ENCODE measurements around the gene CLSTN2. TPM values are rescaled to one million over a fixed set of nuclear protein-coding genes. Genes with fewer than 3 reads are reported as not detected.

The CLSTN2 gene
- total RNA-seq, 1 donor from 2014 or later: 44.1 TPM

DNA sequence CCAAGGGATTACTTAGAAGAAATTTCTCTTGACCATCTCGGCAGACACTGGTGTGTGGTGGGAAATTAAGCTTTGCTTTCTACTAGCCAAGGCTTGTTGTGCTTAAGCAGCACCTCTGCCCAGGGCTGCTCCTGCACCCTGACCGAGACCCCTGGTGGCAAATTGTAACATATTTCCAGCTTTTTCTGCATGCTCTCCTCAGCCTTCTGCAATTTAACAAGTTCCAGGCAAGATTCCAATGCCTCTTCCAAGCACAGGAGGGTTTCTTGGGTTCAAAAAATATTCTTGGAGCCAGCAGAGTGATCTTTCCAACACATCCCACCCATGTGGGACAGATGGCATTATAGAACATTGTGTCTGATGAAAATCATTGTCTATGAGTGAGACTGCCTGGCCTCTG is 210.5 kb downstream of the CLSTN2 start:
- DNase-seq (ENCODE audit: low spot score): no peak

GRCh38 chr3:140146668-140147067 is 211.7 kb downstream of the CLSTN2 start:
- no peak for DNase-seq (ENCODE audit: low spot score)

- DNase-seq (ENCODE audit: low spot score): no peak
Measured at GRCh38 chr3:140147965-140148490, 213.0 kb downstream of the CLSTN2 start.

- DNase-seq (ENCODE audit: low spot score): no peak
Measured at GRCh38 chr3:140148824-140149390, 213.9 kb downstream of the CLSTN2 start.

DNA sequence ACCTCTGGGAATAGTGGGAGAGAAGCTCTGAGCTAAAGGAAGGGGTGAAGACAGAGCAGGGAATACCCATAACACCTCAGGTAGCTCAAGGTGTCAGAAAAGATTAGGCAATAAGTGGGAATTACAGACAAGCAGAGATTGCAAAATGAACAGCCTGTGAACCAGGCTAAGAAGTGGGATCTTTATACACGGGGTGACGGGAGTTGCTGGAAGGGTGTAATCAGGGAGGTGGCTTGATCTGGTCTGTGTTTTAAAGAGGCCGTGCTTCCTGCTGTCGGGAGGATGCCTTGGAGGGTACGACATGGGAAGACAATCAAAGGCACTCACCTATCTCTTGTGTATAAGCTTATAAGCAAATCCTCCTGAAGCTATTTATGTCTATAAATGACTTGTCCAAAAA is 216.3 kb downstream of the CLSTN2 start:
- DNase-seq (ENCODE audit: low spot score): no peak

- DNase-seq (ENCODE audit: low spot score): no peak
Measured at GRCh38 chr3:140152851-140153639, 218.1 kb downstream of the CLSTN2 start.

GRCh38 chr3:140153736-140154135 is 218.8 kb downstream of the CLSTN2 start:
- no peak for DNase-seq (ENCODE audit: low spot score)

GRCh38 chr3:140157161-140157560 is 222.2 kb downstream of the CLSTN2 start:
- no peak for DNase-seq (ENCODE audit: low spot score)

DNA sequence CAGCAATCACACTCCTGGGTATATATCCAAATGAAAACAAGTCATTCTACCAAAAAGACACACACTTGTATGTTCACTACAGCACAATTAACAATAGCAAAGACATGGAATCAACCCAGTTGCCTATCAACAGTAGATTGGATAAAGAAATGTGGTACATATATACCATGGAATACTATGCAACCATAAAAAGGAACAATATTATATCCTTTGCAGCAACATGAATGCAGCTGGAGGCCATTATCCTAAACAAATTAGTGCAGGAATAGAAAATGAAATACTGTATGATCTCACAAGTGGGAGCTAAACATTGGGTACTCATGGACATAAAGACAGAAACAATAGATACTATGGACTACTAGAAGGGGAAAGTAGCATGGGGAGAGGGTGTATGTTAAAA is 224.7 kb downstream of the CLSTN2 start:
- no peak for DNase-seq (ENCODE audit: low spot score)

DNA sequence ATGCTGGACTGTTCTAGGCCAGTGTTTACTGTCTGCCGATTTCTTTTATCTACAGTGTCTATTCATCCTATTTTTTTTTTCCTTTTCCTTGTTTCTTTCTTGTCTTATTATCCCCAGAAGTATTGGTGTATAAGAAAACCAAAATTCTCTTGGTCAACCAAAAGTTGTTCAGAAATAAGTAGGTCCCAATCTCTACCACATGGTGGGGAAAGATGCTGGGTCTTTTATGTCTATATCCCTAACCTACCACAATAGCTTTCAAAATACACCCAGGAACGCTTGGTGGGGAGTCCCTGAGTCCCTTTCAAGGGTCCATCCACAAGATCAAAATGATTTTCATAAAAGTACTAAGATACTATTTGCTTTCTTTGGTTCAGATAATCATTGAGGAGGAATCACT is 225.6 kb downstream of the CLSTN2 start:
- no peak for DNase-seq (ENCODE audit: low spot score)

DNA sequence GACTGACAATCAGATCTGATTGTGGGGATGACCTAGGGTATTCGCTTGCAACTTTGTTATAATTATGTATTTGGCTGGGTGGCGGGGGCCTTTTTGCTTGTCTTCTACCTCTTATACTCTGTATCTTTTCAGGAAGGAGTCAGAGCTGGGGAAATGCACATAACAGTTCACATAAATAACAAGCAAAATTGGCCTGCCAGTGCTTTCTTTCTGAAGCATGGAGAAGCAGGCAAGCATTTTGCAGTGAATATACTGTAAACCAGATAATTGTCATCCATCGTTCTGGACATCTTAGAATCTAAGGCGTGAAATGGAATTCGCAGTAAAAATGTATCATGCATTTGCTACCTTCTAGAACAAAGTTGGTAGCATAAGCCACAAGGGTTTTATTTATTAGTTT is 227.6 kb downstream of the CLSTN2 start:
- no peak for DNase-seq (ENCODE audit: low spot score)

GRCh38 chr3:140163159-140163763 is 228.3 kb downstream of the CLSTN2 start:
- DNase-seq (ENCODE audit: low spot score): no peak

GRCh38 chr3:140164156-140164555 is 229.2 kb downstream of the CLSTN2 start:
- DNase-seq (ENCODE audit: low spot score): no peak

DNA sequence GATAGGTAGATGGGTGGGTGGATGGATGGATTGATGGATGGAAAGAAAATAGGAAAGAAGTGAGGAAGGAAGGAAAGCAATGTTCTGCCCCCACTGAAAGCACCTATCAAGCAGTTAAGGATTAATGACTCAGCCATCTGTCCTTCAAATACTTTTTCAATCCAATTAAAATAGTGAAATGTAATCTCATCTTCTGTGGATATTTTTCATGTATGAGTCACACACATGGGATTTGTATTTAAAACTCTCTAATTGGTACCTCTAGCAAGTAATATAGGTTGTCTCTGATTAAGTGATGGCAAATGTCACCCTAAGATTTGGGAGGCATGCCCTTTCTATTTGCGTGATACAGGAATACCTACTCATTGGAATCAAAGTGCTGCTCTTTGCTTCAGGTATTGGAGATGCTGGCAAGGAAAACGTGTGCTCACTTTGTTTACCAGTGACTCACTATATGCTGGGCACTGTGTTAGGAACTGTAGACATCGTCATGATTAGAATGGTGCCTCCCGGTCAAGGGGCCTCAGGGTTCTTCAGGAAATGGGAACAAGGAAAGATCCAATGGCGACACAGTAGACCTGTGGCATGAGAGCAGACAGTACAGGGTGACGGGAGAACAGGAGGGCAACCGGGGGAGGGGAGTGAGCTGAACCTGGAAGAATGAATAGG is 230.1 kb downstream of the CLSTN2 start:
- no peak for DNase-seq (ENCODE audit: low spot score)

GRCh38 chr3:140165781-140166180 is 230.8 kb downstream of the CLSTN2 start:
- DNase-seq (ENCODE audit: low spot score): no peak

DNA sequence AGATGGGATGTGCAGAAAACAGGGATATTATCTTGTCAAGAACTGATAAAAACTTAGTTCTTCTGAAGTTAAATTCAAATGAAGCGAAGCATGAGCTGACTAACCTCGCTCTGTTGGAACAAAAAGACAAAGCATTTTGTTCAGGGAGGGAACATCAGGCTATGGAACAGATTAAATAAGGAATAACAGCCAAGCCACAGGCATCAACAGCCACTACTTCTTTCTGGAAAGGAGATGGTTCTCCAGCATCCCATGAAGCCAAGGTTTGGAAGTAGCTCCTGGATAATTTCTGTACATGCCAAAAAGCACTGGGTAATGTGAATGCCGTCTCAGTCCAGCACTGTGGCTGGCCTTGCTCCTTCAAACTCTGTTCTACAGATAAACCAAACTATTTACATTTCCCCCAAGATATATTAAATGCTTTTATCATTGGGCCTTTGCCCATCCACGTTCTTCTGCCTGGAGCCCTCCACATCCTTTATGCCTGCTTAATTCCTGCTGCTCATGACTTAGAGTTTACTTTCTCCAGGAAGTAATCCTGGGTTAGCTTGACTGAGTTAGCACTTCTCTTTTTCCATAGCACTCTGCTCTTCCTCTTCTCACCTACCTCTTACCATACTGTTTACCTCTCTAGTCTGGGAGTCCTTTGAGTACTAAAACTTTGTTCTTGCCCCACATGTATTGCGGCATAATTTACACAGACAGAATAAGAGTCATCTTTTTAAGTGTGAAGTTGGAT is 232.0 kb downstream of the CLSTN2 start:
- DNase-seq (ENCODE audit: low spot score): no peak

DNA sequence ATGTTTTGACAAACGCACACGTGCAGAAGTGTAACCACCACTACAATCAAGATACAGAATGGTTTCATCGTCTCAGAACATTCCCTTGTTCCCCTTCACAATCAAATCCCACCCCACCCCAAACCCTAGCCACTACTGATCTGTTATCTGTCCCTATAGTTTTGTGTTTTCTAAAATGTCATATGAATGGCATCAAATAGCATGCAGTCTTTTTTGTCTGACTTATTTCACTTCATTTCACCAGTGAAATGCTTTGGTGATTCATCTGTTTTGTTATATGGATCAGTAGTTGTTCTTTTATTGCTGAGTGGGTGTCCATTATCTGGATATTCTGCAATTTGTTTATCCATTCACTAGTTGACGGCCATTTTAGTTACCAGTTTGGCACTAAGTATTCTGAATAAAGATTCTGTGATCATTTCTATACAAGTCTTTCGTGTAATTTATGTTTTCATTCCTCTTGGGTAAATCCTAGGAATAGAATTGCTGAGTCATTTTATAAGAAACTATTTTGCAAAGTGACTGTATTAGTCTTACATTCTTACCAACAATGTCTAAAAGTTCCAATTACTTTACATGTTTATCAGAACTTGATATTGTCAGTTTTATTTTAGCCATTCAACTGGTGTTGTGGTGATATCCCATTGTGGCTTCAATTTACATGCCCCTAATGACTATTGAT is 232.8 kb downstream of the CLSTN2 start:
- no peak for DNase-seq (ENCODE audit: low spot score)

DNA sequence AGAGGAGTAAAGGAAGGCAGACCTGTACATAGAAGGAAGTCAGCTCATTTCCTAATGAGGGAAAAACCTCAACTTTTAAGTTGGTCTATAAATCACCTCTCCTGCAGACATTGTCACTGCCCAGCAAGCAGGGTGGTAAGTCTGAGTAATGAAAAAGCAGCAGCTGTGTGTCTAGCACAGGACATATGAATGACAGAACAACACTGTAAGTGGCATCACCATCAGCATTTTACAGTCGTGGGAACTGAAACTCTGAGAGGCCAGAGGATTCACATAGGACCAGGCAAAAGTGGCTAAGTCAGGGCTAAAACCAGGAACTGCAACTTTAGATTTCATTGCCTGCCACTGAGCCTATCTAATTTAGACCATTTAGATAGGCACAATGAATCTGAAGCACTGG is 235.6 kb downstream of the CLSTN2 start:
- DNase-seq (ENCODE audit: low spot score): no peak

DNA sequence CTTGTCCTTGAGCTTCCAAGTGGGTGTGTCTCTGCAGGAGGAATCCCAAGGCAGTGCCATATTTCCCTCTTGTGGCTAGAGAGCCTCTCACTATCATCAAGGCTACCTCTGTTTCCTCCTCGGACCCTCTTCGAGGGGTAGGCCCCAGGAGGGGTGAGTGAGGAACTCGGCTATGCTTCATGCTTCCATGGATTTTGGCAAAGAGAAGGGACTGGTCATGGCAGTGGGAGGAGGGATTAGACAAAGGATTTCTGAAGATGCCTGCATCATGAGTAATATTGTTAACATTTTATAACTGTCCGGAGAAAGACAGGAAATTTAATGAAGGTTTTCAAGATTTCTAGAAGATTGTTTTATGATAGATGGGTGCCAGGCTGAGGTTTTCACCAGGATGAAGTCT is 241.5 kb downstream of the CLSTN2 start:
- no peak for DNase-seq (ENCODE audit: low spot score)

- DNase-seq (ENCODE audit: low spot score): no peak
Measured at GRCh38 chr3:140177943-140178342, 243.0 kb downstream of the CLSTN2 start.

- DNase-seq (ENCODE audit: low spot score): no peak
Measured at GRCh38 chr3:140178482-140178881, 243.5 kb downstream of the CLSTN2 start.

All from mesenteric fat pad (tissue), 1 donor.